ENCODE results near the gene RAD52. TPM values are rescaled to one million over a fixed set of nuclear protein-coding genes. Genes with fewer than 3 reads are reported as not detected.

The RAD52 gene
- total and polyA plus RNA-seq, 2 experiments from 2014 or later: 6.6 to 13.4 TPM

GRCh38 chr12:931591-931990 lies 17.9 kb downstream of the RAD52 start:
- no peak for TF ChIP-seq EZH2phosphoT487 (IDR thresholded peaks at IDR 0.05; ENCODE audit: low read depth, severe bottlenecking, unreplicated experiment)
- no peak for TF ChIP-seq EZH2 (IDR thresholded peaks at IDR 0.05; ENCODE audit: borderline replicate concordance)
- TF ChIP-seq CTCF (IDR thresholded peaks at IDR 0.05; ENCODE audit: poor library complexity): no peak
- Histone ChIP-seq H3K4me1 (ENCODE audit: insufficient read depth) (no peaks in the 10 kb centered on the region), H4K20me1 (ENCODE audit: insufficient read depth, poor library complexity, severe bottlenecking) (no peaks in the 10 kb centered on the region), H3K4me3 (no peak overlapping the region), H3K27me3 (no peaks in the 10 kb centered on the region), H3K4me2 (no peak overlapping the region), H3K9me2 (replicated peaks; ENCODE audit: insufficient read depth) (no peaks in the 10 kb centered on the region), H2AFZ (no peak overlapping the region), H3K79me2 (peaks cover 6% of the 10 kb centered on the region), H3K9me3 (ENCODE audit: low read depth) (no peaks in the 10 kb centered on the region), H3K36me3 (replicated peaks; ENCODE audit: insufficient read depth, low read depth) (no peaks in the 10 kb centered on the region), H3K27ac (no peak overlapping the region)
- DNase-seq (ENCODE audit: low spot score): no peak
- WGBS (ENCODE audit: low lambda C conversion rate, missing lambda C conversion rate): 92% methylated on average over 4 of the region's 4 CpGs

- Histone ChIP-seq H3K4me1 (ENCODE audit: insufficient read depth) (no peaks in the 10 kb centered on the region), H3K79me2 (peaks cover 3% of the 10 kb centered on the region), H3K4me2 (no peak overlapping the region), H3K9me2 (replicated peaks; ENCODE audit: insufficient read depth) (no peaks in the 10 kb centered on the region), H3K9me3 (ENCODE audit: low read depth) (no peaks in the 10 kb centered on the region), H2AFZ (no peak overlapping the region), H3K36me3 (replicated peaks; ENCODE audit: insufficient read depth, low read depth) (no peaks in the 10 kb centered on the region), H4K20me1 (ENCODE audit: insufficient read depth, poor library complexity, severe bottlenecking) (no peaks in the 10 kb centered on the region), H3K4me3 (no peak overlapping the region), H3K27me3 (no peaks in the 10 kb centered on the region), H3K27ac (no peak overlapping the region)
- no peak for DNase-seq (ENCODE audit: low spot score)
- no peak for TF ChIP-seq EZH2 (IDR thresholded peaks at IDR 0.05; ENCODE audit: borderline replicate concordance)
- no peak for TF ChIP-seq EZH2phosphoT487 (IDR thresholded peaks at IDR 0.05; ENCODE audit: low read depth, severe bottlenecking, unreplicated experiment)
- no peak for TF ChIP-seq CTCF (IDR thresholded peaks at IDR 0.05; ENCODE audit: poor library complexity)
- 98% methylated on average over 5 of the region's 5 CpGs for WGBS (ENCODE audit: low lambda C conversion rate, missing lambda C conversion rate)
Measured at GRCh38 chr12:931060-931459, 18.4 kb downstream of the RAD52 start.

- Histone ChIP-seq H3K9me3 (ENCODE audit: low read depth) (no peaks in the 10 kb centered on the region), H2AFZ (no peak overlapping the region), H3K36me3 (replicated peaks; ENCODE audit: insufficient read depth, low read depth) (no peaks in the 10 kb centered on the region), H3K4me2 (no peak overlapping the region), H3K9me2 (replicated peaks; ENCODE audit: insufficient read depth) (no peaks in the 10 kb centered on the region), H3K79me2 (no peaks in the 10 kb centered on the region), H3K4me1 (ENCODE audit: insufficient read depth) (no peaks in the 10 kb centered on the region), H3K27me3 (no peaks in the 10 kb centered on the region), H3K27ac (no peak overlapping the region), H4K20me1 (ENCODE audit: insufficient read depth, poor library complexity, severe bottlenecking) (no peaks in the 10 kb centered on the region), H3K4me3 (no peak overlapping the region)
- DNase-seq (ENCODE audit: low spot score): no peak
- WGBS (ENCODE audit: low lambda C conversion rate, missing lambda C conversion rate): 96% methylated on average over 11 of the region's 12 CpGs
- TF ChIP-seq EZH2 (IDR thresholded peaks at IDR 0.05; ENCODE audit: borderline replicate concordance): no peak
- TF ChIP-seq EZH2phosphoT487 (IDR thresholded peaks at IDR 0.05; ENCODE audit: low read depth, severe bottlenecking, unreplicated experiment): no peak
- no peak for TF ChIP-seq CTCF (IDR thresholded peaks at IDR 0.05; ENCODE audit: poor library complexity)
Measured at GRCh38 chr12:926641-927040, 22.9 kb downstream of the RAD52 start.

GRCh38 chr12:922285-922684 lies 27.2 kb downstream of the RAD52 start:
- TF ChIP-seq EZH2 (IDR thresholded peaks at IDR 0.05; ENCODE audit: borderline replicate concordance): no peak
- no peak for TF ChIP-seq CTCF (IDR thresholded peaks at IDR 0.05; ENCODE audit: poor library complexity)
- no peak for DNase-seq (ENCODE audit: low spot score)
- H3K27ac ChIP-seq: no peak overlapping the region
- no peaks in the 10 kb centered on the region for H3K4me1 ChIP-seq (ENCODE audit: insufficient read depth)
- H3K9me3 ChIP-seq (ENCODE audit: low read depth): no peaks in the 10 kb centered on the region
- no peaks in the 10 kb centered on the region for H4K20me1 ChIP-seq (ENCODE audit: insufficient read depth, poor library complexity, severe bottlenecking)
- no peaks in the 10 kb centered on the region for H3K79me2 ChIP-seq
- no peak overlapping the region for H3K4me3 ChIP-seq
- H3K9me2 ChIP-seq (replicated peaks; ENCODE audit: insufficient read depth): no peaks in the 10 kb centered on the region
- no peaks in the 10 kb centered on the region for H3K36me3 ChIP-seq (replicated peaks; ENCODE audit: insufficient read depth, low read depth)
- no peaks in the 10 kb centered on the region for H3K27me3 ChIP-seq
- WGBS (ENCODE audit: low lambda C conversion rate, missing lambda C conversion rate): 94% methylated on average over 2 of the region's 2 CpGs
- no peak overlapping the region for H3K4me2 ChIP-seq
- H2AFZ ChIP-seq: no peak overlapping the region

Data from hepatocyte (in vitro differentiated cells).